ENCODE measurements around the gene ST3GAL3.
"Not testable (repeated sequence)": the region's sequence is repeated elsewhere in the genome, so short reads cannot be mapped to it uniquely, and the experiment has no call there.

Gene ST3GAL3

GRCh38 chr1:43824795-43825194 is 117.5 kb downstream of the ST3GAL3 start:
- DNase-seq: no peak

GRCh38 chr1:43828574-43828973 is 121.2 kb downstream of the ST3GAL3 start:
- DNase-seq: no peak

GRCh38 chr1:43830802-43831201 is 123.5 kb downstream of the ST3GAL3 start:
- DNase-seq: no peak

- no peak for DNase-seq
Measured at GRCh38 chr1:43831851-43832250, 124.5 kb downstream of the ST3GAL3 start.

- no peak for DNase-seq
Measured at GRCh38 chr1:43832255-43832654, 124.9 kb downstream of the ST3GAL3 start.

GRCh38 chr1:43832998-43833397 is 125.7 kb downstream of the ST3GAL3 start:
- DNase-seq: no peak

GRCh38 chr1:43833902-43834279 is 126.6 kb downstream of the ST3GAL3 start:
- not testable (repeated sequence) for DNase-seq

GRCh38 chr1:43834280-43835081 is 127.1 kb downstream of the ST3GAL3 start:
- peak; percentile 61 for DNase-seq

GRCh38 chr1:43835082-43836021 is 128.0 kb downstream of the ST3GAL3 start:
- peak; percentile 63 for DNase-seq

- peak; percentile 72 for DNase-seq
Measured at GRCh38 chr1:43836267-43836951, 129.1 kb downstream of the ST3GAL3 start.

GRCh38 chr1:43839056-43839455 is 131.7 kb downstream of the ST3GAL3 start:
- no peak for DNase-seq

- no peak for DNase-seq
Measured at GRCh38 chr1:43841321-43842174, 134.2 kb downstream of the ST3GAL3 start.

- no peak for DNase-seq
Measured at GRCh38 chr1:43842175-43842498, 134.8 kb downstream of the ST3GAL3 start.

- DNase-seq: no peak
Measured at GRCh38 chr1:43843684-43844083, 136.3 kb downstream of the ST3GAL3 start.

- DNase-seq: no peak
Measured at GRCh38 chr1:43844114-43844513, 136.8 kb downstream of the ST3GAL3 start.

GRCh38 chr1:43847290-43847689 is 140.0 kb downstream of the ST3GAL3 start:
- no peak for DNase-seq

- no peak for DNase-seq
Measured at GRCh38 chr1:43847882-43848281, 140.5 kb downstream of the ST3GAL3 start.

- DNase-seq: no peak
Measured at GRCh38 chr1:43849670-43850069, 142.3 kb downstream of the ST3GAL3 start.

- no peak for DNase-seq
Measured at GRCh38 chr1:43850591-43851233, 143.4 kb downstream of the ST3GAL3 start.

- DNase-seq: no peak
Measured at GRCh38 chr1:43851561-43852338, 144.4 kb downstream of the ST3GAL3 start.

Measured in femur (tissue), 1 donor.